ENCODE data around the gene CCDC27.

- TF ChIP-seq, protein P1, sequence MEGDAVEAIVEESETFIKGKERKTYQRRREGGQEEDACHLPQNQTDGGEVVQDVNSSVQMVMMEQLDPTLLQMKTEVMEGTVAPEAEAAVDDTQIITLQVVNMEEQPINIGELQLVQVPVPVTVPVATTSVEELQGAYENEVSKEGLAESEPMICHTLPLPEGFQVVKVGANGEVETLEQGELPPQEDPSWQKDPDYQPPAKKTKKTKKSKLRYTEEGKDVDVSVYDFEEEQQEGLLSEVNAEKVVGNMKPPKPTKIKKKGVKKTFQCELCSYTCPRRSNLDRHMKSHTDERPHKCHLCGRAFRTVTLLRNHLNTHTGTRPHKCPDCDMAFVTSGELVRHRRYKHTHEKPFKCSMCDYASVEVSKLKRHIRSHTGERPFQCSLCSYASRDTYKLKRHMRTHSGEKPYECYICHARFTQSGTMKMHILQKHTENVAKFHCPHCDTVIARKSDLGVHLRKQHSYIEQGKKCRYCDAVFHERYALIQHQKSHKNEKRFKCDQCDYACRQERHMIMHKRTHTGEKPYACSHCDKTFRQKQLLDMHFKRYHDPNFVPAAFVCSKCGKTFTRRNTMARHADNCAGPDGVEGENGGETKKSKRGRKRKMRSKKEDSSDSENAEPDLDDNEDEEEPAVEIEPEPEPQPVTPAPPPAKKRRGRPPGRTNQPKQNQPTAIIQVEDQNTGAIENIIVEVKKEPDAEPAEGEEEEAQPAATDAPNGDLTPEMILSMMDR (IDR thresholded peaks at IDR 0.05) = no peak
- TF ChIP-seq POLR2AphosphoS5 (IDR thresholded peaks at IDR 0.05) (no peak), EP300 (IDR thresholded peaks at IDR 0.05) (no peak), POLR2A (IDR thresholded peaks at IDR 0.05) (no peak)
These were observed 28.7 kb downstream of the CCDC27 start for GRCh38 chr1:3780901-3781300.

All from sigmoid colon (tissue), 4 donors.